HCT116 (cell line): ENCODE data around the gene AGTRAP. TPM values are rescaled to one million over a fixed set of nuclear protein-coding genes. Genes with fewer than 3 reads are reported as not detected.

ENCODE experiments used
- ATAC-seq: fragments of 200-7000 bp; cut with Tn5 transposase; 2 replicates; pipeline ENCODE4 v1.9.1; 2020; ENCODE audit warnings: mild to moderate bottlenecking, moderate library complexity
- BruUV-seq: library from RNA; stranded (reverse); fragments of 400-500 nt; replicated peaks from 2 replicates; lab custom pipeline; 2021; lab: Mats Ljungman, UMichigan
- CTCF ChIA-PET: fragments of 300-600 bp; sonication (Branson Sonifier 250); formaldehyde crosslinking; loops from one replicate; lab custom pipeline; 2021; ENCODE audit warnings: antibody characterized with exemption; lab: Charles Lee
- POLR2A ChIA-PET: fragments of 300-600, 350-600 bp; sonication (Branson Sonifier 250); formaldehyde crosslinking; loops from one replicate; lab custom pipeline; 2021; ENCODE audit warnings: antibody characterized with exemption; lab: Charles Lee
- RAD21 ChIA-PET, 2 experiments: fragments of 300-600 bp; sonication (Branson Sonifier 250); formaldehyde crosslinking; loops; one replicate each; lab custom pipeline; 2023; ENCODE audit warnings: low total read pairs in 2 of 2; ENCODE audit not compliant: uncharacterized antibody in 2 of 2, unreplicated experiment in 2 of 2, low non-redundant PET in 1 of 2; lab: Charles Lee
- DNase-seq: peaks from one replicate; pipeline ENCODE4 v3.0.0-alpha.2; 2010; ENCODE audit warnings: low read depth, low spot score
- H2AFZ ChIP-seq: fragments of 200-600 bp; shearing (Covaris generic), sonication (generic); 2 replicates; pipeline ENCODE4 v1.6.1; 2017; ENCODE audit warnings: low read depth, mixed run types, mixed read lengths, antibody characterized with exemption, low read length; ENCODE audit not compliant: poor library complexity, severe bottlenecking
- H3K27ac ChIP-seq: 2 replicates; pipeline ENCODE4 v1.5.1; 2012; ENCODE audit warnings: low read depth, low read length
- H3K27me3 ChIP-seq: fragments of 200-600 bp; sonication (generic); 2 replicates; pipeline ENCODE4 v1.6.1; 2016; ENCODE audit warnings: mixed run types, low read length, mixed read lengths; ENCODE audit not compliant: insufficient read depth
- H3K36me3 ChIP-seq, 2 experiments: fragments of 200-500 bp in 1 of 2; fragments of 200-600 bp in 1 of 2; sonication (Bioruptor generic) in 1 of 2; sonication (generic) in 1 of 2; 2 replicates each; pipeline versions ENCODE4 v1.5.1 to v1.6.1; 2014 to 2016; ENCODE audit warnings: low read length in 2 of 2, inconsistent platforms in 1 of 2, mixed read lengths in 1 of 2, mixed run types in 1 of 2; ENCODE audit not compliant: insufficient read depth in 2 of 2, control insufficient read depth in 1 of 2
- H3K4me1 ChIP-seq, 2 experiments: fragments of 200-600 bp in 1 of 2; sonication (generic) in 1 of 2; 2 replicates each; pipeline versions ENCODE4 v1.5.1 to v1.6.1; 2012 to 2017; ENCODE audit warnings: low read length in 2 of 2, inconsistent platforms in 1 of 2, mild to moderate bottlenecking in 1 of 2, mixed read lengths in 1 of 2, mixed run types in 1 of 2, moderate library complexity in 1 of 2; ENCODE audit not compliant: insufficient read depth in 2 of 2, control insufficient read depth in 1 of 2
- H3K4me2 ChIP-seq: fragments of 200-600 bp; sonication (generic); 2 replicates; pipeline ENCODE4 v1.6.1; 2017; ENCODE audit warnings: mixed run types, low read length, mixed read lengths
- H3K4me3 ChIP-seq, 2 experiments: fragments of 200-600 bp in 1 of 2; sonication (generic) in 1 of 2; replicated peaks in 1 of 2; 2 replicates each; pipeline ENCODE4 v1.5.1; 2011 to 2016; ENCODE audit warnings: low read length in 2 of 2, control low read depth in 1 of 2, low read depth in 1 of 2, mild to moderate bottlenecking in 1 of 2, mixed read lengths in 1 of 2, mixed run types in 1 of 2
- H3K79me2 ChIP-seq: fragments of 200-600 bp; sonication (generic); 2 replicates; pipeline ENCODE4 v1.6.1; 2017; ENCODE audit warnings: mild to moderate bottlenecking, mixed run types, low read length, moderate library complexity, mixed read lengths; ENCODE audit not compliant: insufficient read depth
- H3K9ac ChIP-seq: fragments of 200-600 bp; sonication (generic); 2 replicates; pipeline ENCODE4 v1.6.1; 2016; ENCODE audit warnings: low read length, mixed read lengths
- H3K9me2 ChIP-seq: fragments of 200-600 bp; sonication (generic), shearing (Covaris generic); 2 replicates; pipeline ENCODE4 v1.6.1; 2017; ENCODE audit warnings: mixed run types, mild to moderate bottlenecking, moderate library complexity; ENCODE audit not compliant: insufficient read depth
- H3K9me3 ChIP-seq, 2 experiments: fragments of 200-500 bp in 1 of 2; fragments of 200-600 bp in 1 of 2; sonication (Bioruptor generic) in 1 of 2; sonication (generic) in 1 of 2; 2 replicates each; pipeline ENCODE4 v1.6.1; 2014 to 2017; ENCODE audit warnings: low read length in 2 of 2, mixed read lengths in 2 of 2, inconsistent platforms in 1 of 2, low read depth in 1 of 2, mild to moderate bottlenecking in 1 of 2, mixed run types in 1 of 2, moderate library complexity in 1 of 2; ENCODE audit not compliant: control insufficient read depth in 1 of 2, insufficient read depth in 1 of 2
- H4K20me1 ChIP-seq: fragments of 200-600 bp; sonication (generic), shearing (Covaris generic); 2 replicates; pipeline ENCODE4 v1.6.1; 2017; ENCODE audit warnings: mixed run types, mild to moderate bottlenecking, moderate library complexity; ENCODE audit not compliant: insufficient read depth
- CBX3 ChIP-seq: IDR thresholded peaks from 2 replicates; pipeline ENCODE4 v1.6.1; 2012; ENCODE audit warnings: low read depth
- ELF1 ChIP-seq: IDR thresholded peaks from 2 replicates; pipeline ENCODE4 v1.6.1; 2012; ENCODE audit warnings: low read depth, borderline replicate concordance
- EZH2 ChIP-seq: fragments of 200-600 bp; sonication (generic); IDR thresholded peaks from 2 replicates; pipeline ENCODE4 v1.6.1; 2017; ENCODE audit warnings: antibody characterized with exemption, mixed run types
- FOSL1 ChIP-seq: IDR thresholded peaks from 2 replicates; pipeline ENCODE4 v1.6.1; 2012; ENCODE audit warnings: low read depth
- JUND ChIP-seq: IDR thresholded peaks from 2 replicates; pipeline ENCODE4 v1.6.1; 2012
- ZFX ChIP-seq: fragments of 450-650 bp; IDR thresholded peaks from 2 replicates; pipeline ENCODE4 v1.6.1; 2017
- ZNF274 ChIP-seq: fragments of 200-500 bp; sonication (Bioruptor generic); IDR thresholded peaks from 2 replicates; pipeline ENCODE4 v1.6.1; 2014; ENCODE audit warnings: mild to moderate bottlenecking, low read depth, low read length, inconsistent platforms
- intact Hi-C: fragments of 100-400 bp; cut with micrococcal nuclease; formaldehyde crosslinking; loops from 2 replicates; pipeline ENCODE4 v1.10.0; 2022
- total RNA-seq: library from RNA; stranded (reverse); gene quantifications from one replicate; pipeline ENCODE4 v1.2.1, GENCODE V29; 2021; ENCODE audit not compliant: unreplicated experiment
- TF ChIP-seq, protein P1 (sequence below): IDR thresholded peaks from 2 replicates; pipeline ENCODE4 v1.6.1; 2012; ENCODE audit warnings: low read depth
- TF ChIP-seq, protein P2 (sequence below): IDR thresholded peaks from 2 replicates; pipeline ENCODE4 v1.6.1; 2012

The AGTRAP gene
- total RNA-seq, 1 experiment from 2014 or later, result 49.0 TPM

DNA sequence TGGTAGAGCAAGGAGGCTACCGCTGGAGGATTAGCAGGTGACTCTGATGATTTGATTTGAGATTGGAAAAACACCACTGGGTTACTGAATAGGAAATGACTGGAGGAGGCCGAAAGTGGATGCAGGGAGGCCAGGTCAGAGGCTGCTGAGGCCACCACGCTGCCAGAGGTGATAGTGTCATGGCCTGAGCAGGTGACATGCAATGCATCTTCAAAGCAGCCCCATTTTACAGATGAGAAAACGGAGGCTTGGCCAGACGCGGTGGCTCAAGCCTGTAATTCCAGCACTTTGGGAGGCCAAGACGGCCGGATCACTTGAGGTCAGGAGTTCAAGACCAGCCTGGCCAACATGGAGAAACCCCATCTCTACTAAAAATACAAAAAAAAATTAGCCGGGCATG lies 38.8 kb downstream of the AGTRAP start:
- Histone ChIP-seq H3K36me3 (no peaks in the 10 kb centered on the region), H3K27me3 (no peaks in the 10 kb centered on the region), H3K79me2 (no peaks in the 10 kb centered on the region), H3K27ac (no peak overlapping the region), H3K4me2 (no peak overlapping the region), H3K9me3 (no peaks in the 10 kb centered on the region), H3K9ac (no peak overlapping the region), H3K9me2 (no peaks in the 10 kb centered on the region), H3K4me3 (no peak overlapping the region), H2AFZ (no peak overlapping the region), H3K4me1 (no peaks in the 10 kb centered on the region), H4K20me1 (no peaks in the 10 kb centered on the region)
- BruUV-seq, result no TSS peak
- TF ChIP-seq, protein P1, sequence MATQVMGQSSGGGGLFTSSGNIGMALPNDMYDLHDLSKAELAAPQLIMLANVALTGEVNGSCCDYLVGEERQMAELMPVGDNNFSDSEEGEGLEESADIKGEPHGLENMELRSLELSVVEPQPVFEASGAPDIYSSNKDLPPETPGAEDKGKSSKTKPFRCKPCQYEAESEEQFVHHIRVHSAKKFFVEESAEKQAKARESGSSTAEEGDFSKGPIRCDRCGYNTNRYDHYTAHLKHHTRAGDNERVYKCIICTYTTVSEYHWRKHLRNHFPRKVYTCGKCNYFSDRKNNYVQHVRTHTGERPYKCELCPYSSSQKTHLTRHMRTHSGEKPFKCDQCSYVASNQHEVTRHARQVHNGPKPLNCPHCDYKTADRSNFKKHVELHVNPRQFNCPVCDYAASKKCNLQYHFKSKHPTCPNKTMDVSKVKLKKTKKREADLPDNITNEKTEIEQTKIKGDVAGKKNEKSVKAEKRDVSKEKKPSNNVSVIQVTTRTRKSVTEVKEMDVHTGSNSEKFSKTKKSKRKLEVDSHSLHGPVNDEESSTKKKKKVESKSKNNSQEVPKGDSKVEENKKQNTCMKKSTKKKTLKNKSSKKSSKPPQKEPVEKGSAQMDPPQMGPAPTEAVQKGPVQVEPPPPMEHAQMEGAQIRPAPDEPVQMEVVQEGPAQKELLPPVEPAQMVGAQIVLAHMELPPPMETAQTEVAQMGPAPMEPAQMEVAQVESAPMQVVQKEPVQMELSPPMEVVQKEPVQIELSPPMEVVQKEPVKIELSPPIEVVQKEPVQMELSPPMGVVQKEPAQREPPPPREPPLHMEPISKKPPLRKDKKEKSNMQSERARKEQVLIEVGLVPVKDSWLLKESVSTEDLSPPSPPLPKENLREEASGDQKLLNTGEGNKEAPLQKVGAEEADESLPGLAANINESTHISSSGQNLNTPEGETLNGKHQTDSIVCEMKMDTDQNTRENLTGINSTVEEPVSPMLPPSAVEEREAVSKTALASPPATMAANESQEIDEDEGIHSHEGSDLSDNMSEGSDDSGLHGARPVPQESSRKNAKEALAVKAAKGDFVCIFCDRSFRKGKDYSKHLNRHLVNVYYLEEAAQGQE, result no peak
- TF ChIP-seq JUND (no peak), EZH2 (no peak)
- DNase-seq (no peak), ATAC-seq (no peak)
- ChIA-PET POLR2A (no interaction called here), CTCF (no interaction called here), RAD21 (no interaction called here)
- intact Hi-C loops, result no loop called here

DNA sequence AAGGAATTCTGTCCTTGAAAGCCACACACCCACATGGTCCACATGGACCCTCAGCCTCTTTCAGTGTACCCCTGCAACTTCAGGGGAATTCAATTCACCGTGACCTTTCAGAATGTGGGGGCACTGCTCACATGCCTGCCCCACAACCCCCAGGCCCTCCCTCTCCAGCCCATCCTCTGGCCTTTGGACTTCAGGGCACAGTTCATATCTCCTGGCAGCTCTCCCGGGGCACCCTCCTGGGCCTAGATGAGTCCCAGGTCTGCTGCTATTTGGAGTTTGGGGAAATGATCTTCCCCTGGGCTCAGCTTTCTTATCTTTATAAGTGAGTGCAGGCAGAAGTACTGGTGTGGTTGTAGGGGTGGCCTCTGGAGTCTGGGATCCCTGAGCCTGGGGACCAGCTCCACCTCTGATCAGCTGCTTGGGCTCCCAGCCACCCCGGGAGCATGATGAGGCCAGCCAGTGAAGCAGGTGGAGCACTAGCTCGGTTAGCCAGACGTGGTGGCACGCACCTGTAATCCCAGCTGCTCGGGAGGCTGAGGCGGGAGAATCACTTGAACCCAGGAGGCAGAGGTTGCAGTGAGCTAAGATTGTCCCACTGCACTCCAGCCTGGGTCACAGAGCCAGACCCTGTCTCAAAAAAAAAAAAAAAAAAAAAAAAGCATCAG lies 41.9 kb downstream of the AGTRAP start:
- no peak overlapping the region for H3K4me2 ChIP-seq
- no peaks in the 10 kb centered on the region for H3K79me2 ChIP-seq
- H3K27me3 ChIP-seq, result no peaks in the 10 kb centered on the region
- BruUV-seq, result no TSS peak
- RAD21 ChIA-PET, result no interaction called here
- intact Hi-C loops, result no loop called here
- H2AFZ ChIP-seq, result no peak overlapping the region
- TF ChIP-seq, protein P2, sequence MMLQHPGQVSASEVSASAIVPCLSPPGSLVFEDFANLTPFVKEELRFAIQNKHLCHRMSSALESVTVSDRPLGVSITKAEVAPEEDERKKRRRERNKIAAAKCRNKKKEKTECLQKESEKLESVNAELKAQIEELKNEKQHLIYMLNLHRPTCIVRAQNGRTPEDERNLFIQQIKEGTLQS, result no peak
- no peak for TF ChIP-seq CBX3
- TF ChIP-seq ELF1, result no peak
- no peak for TF ChIP-seq JUND
- no peak for TF ChIP-seq FOSL1
- TF ChIP-seq ZFX, result no peak
- TF ChIP-seq ZNF274, result no peak
- TF ChIP-seq, all 23 proteins: peak for 0
- Histone ChIP-seq H3K36me3 (no peaks in the 10 kb centered on the region), H3K4me3 (no peak overlapping the region), H4K20me1 (no peaks in the 10 kb centered on the region), H3K9me3 (no peaks in the 10 kb centered on the region), H3K27ac (no peak overlapping the region), H3K9ac (no peak overlapping the region), H3K9me2 (no peaks in the 10 kb centered on the region), H3K4me1 (no peaks in the 10 kb centered on the region)
- POLR2A ChIA-PET, result no interaction called here
- CTCF ChIA-PET, result no interaction called here
- ATAC-seq (no peak), DNase-seq (no peak)
